Type B pancreatic cell (in vitro differentiated cells): ENCODE measurements around the gene SLC47A1. TPM values are rescaled to one million over a fixed set of nuclear protein-coding genes. Genes with fewer than 3 reads are reported as not detected.

Experiments used
- DNase-seq: peaks from one replicate; pipeline ENCODE4 v3.0.0; 2021; ENCODE audit warnings: mixed read lengths; ENCODE audit not compliant: unreplicated experiment; ENCODE audit errors: extremely low spot score
- H3K27ac Mint-ChIP-seq: 2 replicates; pipeline ENCODE4 v1.8.0; 2021; ENCODE audit warnings: mild to moderate bottlenecking, mixed read lengths
- H3K27me3 Mint-ChIP-seq: 2 replicates; pipeline ENCODE4 v1.8.0; 2021; ENCODE audit warnings: mixed read lengths
- H3K36me3 Mint-ChIP-seq: 2 replicates; pipeline ENCODE4 v1.8.0; 2021; ENCODE audit warnings: mixed read lengths
- H3K4me1 Mint-ChIP-seq: one replicate; pipeline ENCODE4 v1.8.0; 2021; ENCODE audit warnings: mixed read lengths; ENCODE audit not compliant: unreplicated experiment
- H3K4me3 Mint-ChIP-seq: 2 replicates; pipeline ENCODE4 v1.8.0; 2021; ENCODE audit warnings: mild to moderate bottlenecking, mixed read lengths
- H3K9me3 Mint-ChIP-seq: 2 replicates; pipeline ENCODE4 v1.8.0; 2021; ENCODE audit warnings: mixed read lengths
- CTCF ChIP-seq: fragments of 200-600 bp; sonication (generic); conservative IDR thresholded peaks from 2 replicates; pipeline ENCODE4 v1.5.0; 2021; ENCODE audit warnings: antibody characterized with exemption, mild to moderate bottlenecking
- long read RNA-seq: library from polyadenylated mRNA; unstranded; transcript quantifications from one replicate; pipeline ENCODE4 v2.0.0, GENCODE V29; 2020
- total RNA-seq: library from RNA; stranded (reverse); gene quantifications from 2 replicates; pipeline ENCODE4 v1.2.1, GENCODE V29; 2021; ENCODE audit warnings: low replicate concordance

SLC47A1 gene
- total RNA-seq, result 1.2 and 5.9 TPM in 2 replicates
- long read RNA-seq, partial matches to known transcripts, result 0 of 5 reads
- long read RNA-seq, other reads (novel, unspliced or antisense), result 3 of 5 reads

GRCh38 chr17:19533718-19534561 lies at the start of gene SLC47A1:
TSS of gene SLC47A1 (plus strand) at chr17:19533854. CDS start at chr17:19533940, 86 bp downstream.
- no peak for TF ChIP-seq CTCF
- H3K4me1 Mint-ChIP-seq, result peaks cover 13% of the 10 kb centered on the region
- no peak within 1 kb of the TSS for H3K27ac Mint-ChIP-seq
- no peaks in the 10 kb centered on the region for H3K9me3 Mint-ChIP-seq
- peaks cover 50% of the 10 kb centered on the region for H3K27me3 Mint-ChIP-seq
- no peaks in the 10 kb centered on the region for H3K36me3 Mint-ChIP-seq
- no peak for DNase-seq
- H3K4me3 Mint-ChIP-seq, result peak within 1 kb of the TSS; percentile 84

- no peak overlapping the region for H3K4me3 Mint-ChIP-seq
Observed at GRCh38 chr17:19485800-19486340, 47.8 kb upstream of the SLC47A1 start.

GRCh38 chr17:19486351-19487023 lies 47.2 kb upstream of the SLC47A1 start:
- Mint-ChIP-seq H3K9me3 (no peaks in the 10 kb centered on the region), H3K36me3 (no peaks in the 10 kb centered on the region), H3K4me3 (no peak overlapping the region), H3K4me1 (peaks cover 14% of the 10 kb centered on the region), H3K27me3 (no peaks in the 10 kb centered on the region), H3K27ac (no peak overlapping the region)
- TF ChIP-seq CTCF, result no peak
- DNase-seq, result no peak

More at GRCh38 chr17:19485800-19486340, 47.8 kb upstream of the SLC47A1 start:
- H3K36me3 Mint-ChIP-seq, result no peaks in the 10 kb centered on the region
- no peaks in the 10 kb centered on the region for H3K9me3 Mint-ChIP-seq
- DNase-seq, result no peak
- H3K27ac Mint-ChIP-seq, result no peak overlapping the region
- H3K4me1 Mint-ChIP-seq, result peaks cover 14% of the 10 kb centered on the region
- TF ChIP-seq CTCF, result no peak
- H3K27me3 Mint-ChIP-seq, result no peaks in the 10 kb centered on the region

GRCh38 chr17:19487024-19487600 lies 46.5 kb upstream of the SLC47A1 start:
- no peaks in the 10 kb centered on the region for H3K9me3 Mint-ChIP-seq
- no peaks in the 10 kb centered on the region for H3K27me3 Mint-ChIP-seq
- no peaks in the 10 kb centered on the region for H3K36me3 Mint-ChIP-seq
- H3K27ac Mint-ChIP-seq, result peak overlapping the region; percentile 49
- no peak for DNase-seq
- H3K4me1 Mint-ChIP-seq, result peaks cover 14% of the 10 kb centered on the region
- no peak for TF ChIP-seq CTCF
- peak overlapping the region; percentile 4 for H3K4me3 Mint-ChIP-seq

- Mint-ChIP-seq H3K4me1 (peaks cover 3% of the 10 kb centered on the region), H3K27ac (no peak overlapping the region), H3K9me3 (no peaks in the 10 kb centered on the region), H3K4me3 (no peak overlapping the region), H3K27me3 (no peaks in the 10 kb centered on the region), H3K36me3 (no peaks in the 10 kb centered on the region)
- DNase-seq, result no peak
- no peak for TF ChIP-seq CTCF
Observed at GRCh38 chr17:19492141-19492540, 41.5 kb upstream of the SLC47A1 start.
